ENCODE measurements around the gene LBHD2. TPM values are rescaled to one million over a fixed set of nuclear protein-coding genes. Genes with fewer than 3 reads are reported as not detected.
A peak's percentile ranks its signal among the peaks of the same experiment; 100 is the strongest.

LBHD2 gene
- total and polyA plus RNA-seq, 2 of the 13 experiments (the other 11 are each of a cell fraction or from before 2014, with no cell fraction given): 0.67 to 1.00 TPM

- TF ChIP-seq GLMP (CRISPR knock-in tag; IDR thresholded peaks at IDR 0.05; ENCODE audit: borderline replicate concordance) (no peak), ZGPAT (CRISPR knock-in tag; IDR thresholded peaks at IDR 0.05) (peak; percentile 82), ZMYM2 (CRISPR knock-in tag; IDR thresholded peaks at IDR 0.05) (no peak), MIXL1 (CRISPR knock-in tag; IDR thresholded peaks at IDR 0.05) (0 out of 2 replicates have a peak, but pooled peaks have one; percentile 26), ZNF556 (CRISPR knock-in tag; IDR thresholded peaks at IDR 0.05; ENCODE audit: borderline replicate concordance) (peak; percentile 66; the same call in 1 of the 2 replicates), YEATS2 (CRISPR knock-in tag; IDR thresholded peaks at IDR 0.05; ENCODE audit: borderline replicate concordance) (0 out of 2 replicates have a peak, but pooled peaks have one; percentile 21), NFIB (CRISPR knock-in tag; IDR thresholded peaks at IDR 0.05; ENCODE audit: borderline replicate concordance) (no peak), ZNF878 (CRISPR knock-in tag; IDR thresholded peaks at IDR 0.05) (peak; percentile 40; the same call in 1 of the 2 replicates), ADNP (CRISPR knock-in tag; IDR thresholded peaks at IDR 0.05) (no peak), HES4 (CRISPR knock-in tag; IDR thresholded peaks at IDR 0.05; ENCODE audit: borderline replicate concordance) (peak; percentile 34; the same call in 1 of the 2 replicates), ZNF691 (CRISPR knock-in tag; IDR thresholded peaks at IDR 0.05; ENCODE audit: borderline replicate concordance, low read depth) (peak; percentile 58; the same call in 1 of the 2 replicates), HDAC6 (IDR thresholded peaks at IDR 0.05; ENCODE audit: low read depth, low read length) (no peak), IRF9 (CRISPR knock-in tag; IDR thresholded peaks at IDR 0.05; ENCODE audit: borderline replicate concordance) (no peak), MAFG (CRISPR knock-in tag; IDR thresholded peaks at IDR 0.05) (0 out of 2 replicates have a peak, but pooled peaks have one; percentile 9), FLYWCH1 (CRISPR knock-in tag; IDR thresholded peaks at IDR 0.05) (no peak), ZNF672 (CRISPR knock-in tag; IDR thresholded peaks at IDR 0.05) (no peak), ZBTB14 (CRISPR knock-in tag; IDR thresholded peaks at IDR 0.05) (peak; percentile 32; the same call in 1 of the 2 replicates), MBD4 (IDR thresholded peaks at IDR 0.05; ENCODE audit: borderline replicate concordance, low read length) (no peak), JARID2 (CRISPR knock-in tag; IDR thresholded peaks at IDR 0.05; ENCODE audit: insufficient replicate concordance) (no peak), DNMT3B (CRISPR knock-in tag; conservative IDR thresholded peaks at IDR 0.05) (no peak), MBNL3 (CRISPR knock-in tag; conservative IDR thresholded peaks at IDR 0.05) (no peak), ZSCAN20 (CRISPR knock-in tag; IDR thresholded peaks at IDR 0.05; ENCODE audit: borderline replicate concordance) (peak; percentile 91), GTF3A (CRISPR knock-in tag; conservative IDR thresholded peaks at IDR 0.05) (peak; percentile 82; the same call in 1 of the 2 replicates), AGO2 (optimal IDR thresholded peaks at IDR 0.05; ENCODE audit: low read depth, low read length) (peak; percentile 89)
These were observed 19.7 kb downstream of the LBHD2 start (continued) for GRCh38 chr14:103103461-103104388.
